ENCODE results near the gene ANO4.

The ANO4 gene

GRCh38 chr12:100895192-100895591 is 100.6 kb downstream of the ANO4 start:
- H3K4me3 ChIP-seq (ENCODE audit: low read length in 2 of 2): no peak overlapping the region
- H3K79me1 ChIP-seq (ENCODE audit: low read depth, low read length): no peaks in the 10 kb centered on the region
- H4K91ac ChIP-seq (ENCODE audit: low read depth, low read length, poor library complexity): no peak overlapping the region
- no peaks in the 10 kb centered on the region for H3K36me3 ChIP-seq (replicated peaks in 1 of 2; ENCODE audit: control insufficient read depth in 2 of 2, insufficient read depth in 2 of 2, low read length in 2 of 2)
- H3K4ac ChIP-seq (ENCODE audit: low read length): no peak overlapping the region
- H2BK12ac ChIP-seq (ENCODE audit: low read length): no peak overlapping the region
- no peaks in the 10 kb centered on the region for H3K4me1 ChIP-seq (ENCODE audit: control insufficient read depth in 2 of 2, insufficient read depth in 1 of 2, low read depth in 1 of 2, low read length in 2 of 2)
- DNase-seq (ENCODE audit: low spot score): no peak
- no peak overlapping the region for H2AK5ac ChIP-seq (ENCODE audit: low read depth, low read length)
- no peaks in the 10 kb centered on the region for H3K27me3 ChIP-seq (ENCODE audit: control insufficient read depth in 3 of 3, insufficient read depth in 3 of 3, low read depth in 1 of 3, low read length in 3 of 3)
- H3K9ac ChIP-seq (ENCODE audit: low read depth, low read length, poor library complexity): no peak overlapping the region
- no peaks in the 10 kb centered on the region for H3K9me3 ChIP-seq (replicated peaks in 1 of 2; ENCODE audit: control insufficient read depth in 2 of 2, insufficient read depth in 1 of 2, low read depth in 1 of 2, low read length in 2 of 2)
- H3K14ac ChIP-seq (ENCODE audit: low read length): no peak overlapping the region
- no peak overlapping the region for H2BK120ac ChIP-seq (ENCODE audit: low read depth, low read length)
- no peak overlapping the region for H3K27ac ChIP-seq (replicated peaks; ENCODE audit: low read length)
- no CpG with 5 or more reads among the region's 2 CpGs for WGBS, 2 donors (ENCODE audit: extremely low coverage in 2 of 2, insufficient read length in 2 of 2, insufficient replicate concordance in 1 of 2)
- no peak overlapping the region for H2BK15ac ChIP-seq (ENCODE audit: low read length)
- H2BK5ac ChIP-seq (ENCODE audit: low read length): no peak overlapping the region
- H3K4me2 ChIP-seq (ENCODE audit: insufficient read depth, low read length, poor library complexity, severe bottlenecking): no peak overlapping the region
- no peak overlapping the region for H3K23ac ChIP-seq (ENCODE audit: low read depth, low read length, poor library complexity)
- no peak overlapping the region for H3K18ac ChIP-seq (ENCODE audit: low read length)
- H2AFZ ChIP-seq (ENCODE audit: low read length): no peak overlapping the region
- H4K8ac ChIP-seq (ENCODE audit: low read depth, low read length): no peak overlapping the region

- Histone ChIP-seq H3K14ac (ENCODE audit: low read length) (no peak overlapping the region), H2BK12ac (ENCODE audit: low read length) (no peak overlapping the region), H2AK5ac (ENCODE audit: low read depth, low read length) (no peak overlapping the region), H3K4ac (ENCODE audit: low read length) (no peak overlapping the region), H3K9me3 (replicated peaks in 1 of 2; ENCODE audit: control insufficient read depth in 2 of 2, insufficient read depth in 1 of 2, low read depth in 1 of 2, low read length in 2 of 2) (no peaks in the 10 kb centered on the region), H3K4me3 (ENCODE audit: low read length in 2 of 2) (no peak overlapping the region), H3K4me2 (ENCODE audit: insufficient read depth, low read length, poor library complexity, severe bottlenecking) (no peak overlapping the region), H2AFZ (ENCODE audit: low read length) (no peak overlapping the region), H4K91ac (ENCODE audit: low read depth, low read length, poor library complexity) (no peak overlapping the region), H2BK5ac (ENCODE audit: low read length) (no peak overlapping the region), H3K9ac (ENCODE audit: low read depth, low read length, poor library complexity) (no peak overlapping the region), H4K8ac (ENCODE audit: low read depth, low read length) (no peak overlapping the region), H3K27ac (replicated peaks; ENCODE audit: low read length) (no peak overlapping the region), H3K18ac (ENCODE audit: low read length) (no peak overlapping the region), H2BK15ac (ENCODE audit: low read length) (no peak overlapping the region), H3K27me3 (ENCODE audit: control insufficient read depth in 3 of 3, insufficient read depth in 3 of 3, low read depth in 1 of 3, low read length in 3 of 3) (no peaks in the 10 kb centered on the region), H2BK120ac (ENCODE audit: low read depth, low read length) (no peak overlapping the region), H3K23ac (ENCODE audit: low read depth, low read length, poor library complexity) (no peak overlapping the region), H3K36me3 (replicated peaks in 1 of 2; ENCODE audit: control insufficient read depth in 2 of 2, insufficient read depth in 2 of 2, low read length in 2 of 2) (no peaks in the 10 kb centered on the region), H3K4me1 (ENCODE audit: control insufficient read depth in 2 of 2, insufficient read depth in 1 of 2, low read depth in 1 of 2, low read length in 2 of 2) (no peaks in the 10 kb centered on the region), H3K79me1 (ENCODE audit: low read depth, low read length) (no peaks in the 10 kb centered on the region)
- WGBS, 2 donors (ENCODE audit: extremely low coverage in 2 of 2, insufficient read length in 2 of 2, insufficient replicate concordance in 1 of 2): no CpG with 5 or more reads among the region's 5 CpGs
- no peak for DNase-seq (ENCODE audit: low spot score)
Observed at GRCh38 chr12:100896192-100896591, 101.6 kb downstream of the ANO4 start.

- Histone ChIP-seq H3K4me2 (ENCODE audit: insufficient read depth, low read length, poor library complexity, severe bottlenecking) (no peak overlapping the region), H2BK12ac (ENCODE audit: low read length) (no peak overlapping the region), H2BK120ac (ENCODE audit: low read depth, low read length) (no peak overlapping the region), H2BK15ac (ENCODE audit: low read length) (no peak overlapping the region), H3K9me3 (replicated peaks in 1 of 2; ENCODE audit: control insufficient read depth in 2 of 2, insufficient read depth in 1 of 2, low read depth in 1 of 2, low read length in 2 of 2) (no peaks in the 10 kb centered on the region), H2AFZ (ENCODE audit: low read length) (no peak overlapping the region), H2BK5ac (ENCODE audit: low read length) (no peak overlapping the region), H3K9ac (ENCODE audit: low read depth, low read length, poor library complexity) (no peak overlapping the region), H3K14ac (ENCODE audit: low read length) (no peak overlapping the region), H3K36me3 (replicated peaks in 1 of 2; ENCODE audit: control insufficient read depth in 2 of 2, insufficient read depth in 2 of 2, low read length in 2 of 2) (no peaks in the 10 kb centered on the region), H3K18ac (ENCODE audit: low read length) (no peak overlapping the region), H3K23ac (ENCODE audit: low read depth, low read length, poor library complexity) (no peak overlapping the region), H2AK5ac (ENCODE audit: low read depth, low read length) (no peak overlapping the region), H3K4ac (ENCODE audit: low read length) (no peak overlapping the region), H3K4me1 (ENCODE audit: control insufficient read depth in 2 of 2, insufficient read depth in 1 of 2, low read depth in 1 of 2, low read length in 2 of 2) (no peaks in the 10 kb centered on the region), H3K27me3 (ENCODE audit: control insufficient read depth in 3 of 3, insufficient read depth in 3 of 3, low read depth in 1 of 3, low read length in 3 of 3) (no peaks in the 10 kb centered on the region), H3K4me3 (ENCODE audit: low read length in 2 of 2) (no peak overlapping the region), H3K79me1 (ENCODE audit: low read depth, low read length) (no peaks in the 10 kb centered on the region), H4K91ac (ENCODE audit: low read depth, low read length, poor library complexity) (no peak overlapping the region), H3K27ac (replicated peaks; ENCODE audit: low read length) (no peak overlapping the region), H4K8ac (ENCODE audit: low read depth, low read length) (no peak overlapping the region)
- WGBS, 2 donors (ENCODE audit: extremely low coverage in 2 of 2, insufficient read length in 2 of 2, insufficient replicate concordance in 1 of 2): no CpG with 5 or more reads among the region's 5 CpGs
- no peak for DNase-seq (ENCODE audit: low spot score)
Observed at GRCh38 chr12:100897240-100897639, 102.7 kb downstream of the ANO4 start.

GRCh38 chr12:100899301-100899700 is 104.7 kb downstream of the ANO4 start:
- H3K18ac ChIP-seq (ENCODE audit: low read length): no peak overlapping the region
- H3K4me2 ChIP-seq (ENCODE audit: insufficient read depth, low read length, poor library complexity, severe bottlenecking): no peak overlapping the region
- no peak for DNase-seq (ENCODE audit: low spot score)
- H3K4me3 ChIP-seq (ENCODE audit: low read length in 2 of 2): no peak overlapping the region
- no peak overlapping the region for H2AFZ ChIP-seq (ENCODE audit: low read length)
- no peak overlapping the region for H2BK5ac ChIP-seq (ENCODE audit: low read length)
- H3K14ac ChIP-seq (ENCODE audit: low read length): no peak overlapping the region
- no peak overlapping the region for H4K91ac ChIP-seq (ENCODE audit: low read depth, low read length, poor library complexity)
- H3K27me3 ChIP-seq (ENCODE audit: control insufficient read depth in 3 of 3, insufficient read depth in 3 of 3, low read depth in 1 of 3, low read length in 3 of 3): no peaks in the 10 kb centered on the region
- H2BK15ac ChIP-seq (ENCODE audit: low read length): no peak overlapping the region
- no peaks in the 10 kb centered on the region for H3K36me3 ChIP-seq (replicated peaks in 1 of 2; ENCODE audit: control insufficient read depth in 2 of 2, insufficient read depth in 2 of 2, low read length in 2 of 2)
- H3K4ac ChIP-seq (ENCODE audit: low read length): no peak overlapping the region
- H2BK120ac ChIP-seq (ENCODE audit: low read depth, low read length): no peak overlapping the region
- WGBS, 2 donors (ENCODE audit: extremely low coverage in 2 of 2, insufficient read length in 2 of 2, insufficient replicate concordance in 1 of 2): no CpG with 5 or more reads among the region's 3 CpGs
- H3K23ac ChIP-seq (ENCODE audit: low read depth, low read length, poor library complexity): no peak overlapping the region
- H4K8ac ChIP-seq (ENCODE audit: low read depth, low read length): no peak overlapping the region
- no peak overlapping the region for H3K27ac ChIP-seq (replicated peaks; ENCODE audit: low read length)
- H2AK5ac ChIP-seq (ENCODE audit: low read depth, low read length): no peak overlapping the region
- H3K79me1 ChIP-seq (ENCODE audit: low read depth, low read length): no peaks in the 10 kb centered on the region
- H3K9ac ChIP-seq (ENCODE audit: low read depth, low read length, poor library complexity): no peak overlapping the region
- no peak overlapping the region for H2BK12ac ChIP-seq (ENCODE audit: low read length)
- no peaks in the 10 kb centered on the region for H3K9me3 ChIP-seq (replicated peaks in 1 of 2; ENCODE audit: control insufficient read depth in 2 of 2, insufficient read depth in 1 of 2, low read depth in 1 of 2, low read length in 2 of 2)
- no peaks in the 10 kb centered on the region for H3K4me1 ChIP-seq (ENCODE audit: control insufficient read depth in 2 of 2, insufficient read depth in 1 of 2, low read depth in 1 of 2, low read length in 2 of 2)
